Measurements from ENCODE around the gene PCDHGA5.
"Not testable (repeated sequence)": the region's sequence is repeated elsewhere in the genome, so short reads cannot be mapped to it uniquely, and the experiment has no call there.

PCDHGA5 gene

GRCh38 chr5:141354900-141355469 is 9.0 kb upstream of the PCDHGA5 start, which contains the start of gene PCDHGA4:
TSS of gene PCDHGA4 (plus strand) at chr5:141355021. CDS start at chr5:141355108, 87 bp downstream.
- peak; percentile 20 for DNase-seq

GRCh38 chr5:141355641-141356040 is 8.3 kb upstream of the PCDHGA5 start:
- no peak for DNase-seq

GRCh38 chr5:141356133-141356532 is 7.8 kb upstream of the PCDHGA5 start:
- no peak for DNase-seq

GRCh38 chr5:141356950-141357349 is 7.0 kb upstream of the PCDHGA5 start:
- no peak for DNase-seq

- DNase-seq, result peak; percentile 32
Measured at GRCh38 chr5:141359790-141360426, 4.1 kb upstream of the PCDHGA5 start, which contains the start of gene PCDHGB2. TSS of gene PCDHGB2 (plus strand) at chr5:141359994. CDS start at chr5:141360136, 142 bp downstream.

GRCh38 chr5:141360685-141361084 is 3.3 kb upstream of the PCDHGA5 start:
- no peak for DNase-seq

GRCh38 chr5:141362719-141363118 is 1.2 kb upstream of the PCDHGA5 start:
- DNase-seq, result no peak

- no peak for DNase-seq
Measured at GRCh38 chr5:141366016-141366896, 2.3 kb downstream of the PCDHGA5 start.

- peak; percentile 64 for DNase-seq
Measured at GRCh38 chr5:141369994-141370848, 6.3 kb downstream of the PCDHGA5 start, which contains the start of gene PCDHGB3. TSS of gene PCDHGB3 (plus strand) at chr5:141370242. CDS start at chr5:141370395, 153 bp downstream.

- no peak for DNase-seq
Measured at GRCh38 chr5:141371572-141372475, 7.9 kb downstream of the PCDHGA5 start.

- DNase-seq, result peak; percentile 33
Measured at GRCh38 chr5:141373673-141374317, 9.8 kb downstream of the PCDHGA5 start, which contains the start of gene PCDHGA6. TSS of gene PCDHGA6 (plus strand) at chr5:141373891. CDS start at chr5:141374084, 193 bp downstream.

- DNase-seq, result no peak
Measured at GRCh38 chr5:141374627-141375026, 10.7 kb downstream of the PCDHGA5 start.

GRCh38 chr5:141375444-141376155 is 11.6 kb downstream of the PCDHGA5 start:
- not testable (repeated sequence) for DNase-seq

- DNase-seq, result peak; percentile 49
Measured at GRCh38 chr5:141382469-141383294, 18.7 kb downstream of the PCDHGA5 start, which contains the start of gene PCDHGA7. TSS of gene PCDHGA7 (plus strand) at chr5:141382742. CDS start at chr5:141382900, 158 bp downstream.

- DNase-seq, result no peak
Measured at GRCh38 chr5:141383345-141383744, 19.4 kb downstream of the PCDHGA5 start.

GRCh38 chr5:141384471-141385267 is 20.7 kb downstream of the PCDHGA5 start:
- DNase-seq, result no peak

- DNase-seq, result peak; percentile 57
Measured at GRCh38 chr5:141387557-141388311, 23.8 kb downstream of the PCDHGA5 start, which contains the start of gene PCDHGB4. TSS of gene PCDHGB4 (plus strand) at chr5:141387698. CDS start at chr5:141387885, 187 bp downstream.
